Measurements from ENCODE around the gene PLEKHG7. TPM values are rescaled to one million over a fixed set of nuclear protein-coding genes. Genes with fewer than 3 reads are reported as not detected.

The PLEKHG7 gene, protein sequence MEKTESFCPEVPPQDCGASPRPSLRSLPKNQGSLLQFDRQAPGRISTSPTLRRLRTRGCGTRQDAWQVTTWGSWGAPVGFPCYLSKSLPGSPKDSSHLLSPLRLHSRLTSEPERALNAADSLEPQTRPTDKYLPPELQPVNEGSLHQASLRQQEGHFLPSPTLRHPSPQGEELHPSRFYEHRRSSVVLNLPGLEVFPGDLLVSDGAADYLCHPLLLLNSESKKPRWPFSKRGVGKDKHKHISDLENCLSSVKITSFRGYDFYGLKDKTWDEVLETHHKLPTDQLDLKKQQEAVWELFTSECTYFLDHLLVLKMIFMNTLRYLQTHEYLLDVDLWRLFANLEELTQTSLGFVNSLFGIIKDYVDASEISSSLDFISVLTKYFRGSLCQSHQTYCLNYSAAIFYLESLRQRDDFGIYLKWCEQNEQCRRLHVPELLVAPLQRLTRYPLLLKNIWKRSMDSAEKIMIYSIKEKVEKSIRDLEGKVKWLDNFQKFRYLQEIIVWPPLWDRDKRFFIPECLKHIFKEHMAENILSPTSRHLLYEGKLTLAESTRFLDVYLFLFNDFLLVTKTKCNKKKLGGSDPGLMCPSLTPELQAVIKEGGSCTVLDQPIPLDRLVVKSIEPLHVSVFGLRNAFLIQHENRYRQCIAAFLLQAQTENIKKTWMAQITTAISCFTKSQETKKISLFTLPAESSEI
- not detected in 2 replicates for total RNA-seq

DNA sequence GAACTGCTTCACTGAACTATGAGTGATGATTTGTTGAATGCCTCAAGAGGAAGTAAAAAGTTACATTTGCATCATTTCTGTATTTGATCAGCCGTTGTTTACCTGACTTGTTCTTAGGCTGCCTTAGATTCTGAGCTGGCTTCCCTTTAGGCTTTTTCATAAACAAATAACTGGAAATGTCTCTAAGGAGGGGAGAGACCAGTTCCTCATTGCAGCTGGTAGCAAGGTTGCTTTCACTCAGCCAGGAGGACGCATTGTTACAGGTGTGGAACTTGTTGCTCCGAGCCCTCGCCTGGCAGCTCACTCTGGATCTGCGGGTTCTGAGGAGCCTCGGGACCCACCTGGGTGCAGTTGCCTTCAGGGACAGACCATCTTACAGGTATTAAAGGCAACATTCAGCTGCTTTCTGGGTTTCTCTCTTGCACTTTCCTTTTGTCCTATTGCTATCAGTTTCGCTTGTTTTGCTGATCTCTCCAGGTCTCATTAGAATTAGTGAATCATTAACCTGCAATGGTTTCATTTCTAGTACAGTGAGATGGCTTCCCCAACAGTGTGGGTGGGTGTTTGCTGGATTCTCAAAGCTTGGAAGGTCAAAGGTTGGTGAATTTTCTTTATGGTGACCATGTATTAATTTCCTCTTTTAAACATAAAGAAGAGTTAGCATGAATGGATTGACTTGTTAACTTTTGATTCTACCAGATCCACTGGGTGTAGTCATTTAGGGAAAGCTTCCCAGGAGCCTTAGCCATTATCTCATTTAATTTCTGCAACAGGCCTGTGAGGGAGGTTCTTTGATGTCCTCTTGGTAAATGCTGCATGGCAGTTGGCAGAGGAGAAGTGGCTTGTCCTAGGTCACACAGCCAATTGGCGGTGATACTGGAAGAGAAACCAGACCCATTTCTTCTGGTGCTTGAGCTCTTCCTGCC is at the start of gene PLEKHG7:
PLEKHG7 (plus strand) TSS at position 236 of the 926 bp plus-strand sequence. CDS start 3,643 bp downstream, outside the sequence.

Other genes with a start within 250 kb of the PLEKHG7 start
- gene EEA1, start 226.3 kb downstream of the PLEKHG7 start, total RNA-seq = 6.1 and 9.2 TPM in 2 replicates

Measured in myometrial cell (primary cell).